HCT116 (cell line): ENCODE measurements around the gene MTURN. TPM values are rescaled to one million over a fixed set of nuclear protein-coding genes. Genes with fewer than 3 reads are reported as not detected.

Experiments used
- ATAC-seq: fragments of 200-7000 bp; cut with Tn5 transposase; 2 replicates; pipeline ENCODE4 v1.9.1; 2020; ENCODE audit warnings: mild to moderate bottlenecking, moderate library complexity
- BruUV-seq: library from RNA; stranded (reverse); fragments of 400-500 nt; replicated peaks from 2 replicates; lab custom pipeline; 2021; lab: Mats Ljungman, UMichigan
- CTCF ChIA-PET: fragments of 300-600 bp; sonication (Branson Sonifier 250); formaldehyde crosslinking; loops from one replicate; lab custom pipeline; 2021; ENCODE audit warnings: antibody characterized with exemption; lab: Charles Lee
- POLR2A ChIA-PET: fragments of 300-600, 350-600 bp; sonication (Branson Sonifier 250); formaldehyde crosslinking; loops from one replicate; lab custom pipeline; 2021; ENCODE audit warnings: antibody characterized with exemption; lab: Charles Lee
- RAD21 ChIA-PET, 2 experiments: fragments of 300-600 bp; sonication (Branson Sonifier 250); formaldehyde crosslinking; loops; one replicate each; lab custom pipeline; 2023; ENCODE audit warnings: low total read pairs in 2 of 2; ENCODE audit not compliant: uncharacterized antibody in 2 of 2, unreplicated experiment in 2 of 2, low non-redundant PET in 1 of 2; lab: Charles Lee
- DNase-seq: peaks from one replicate; pipeline ENCODE4 v3.0.0-alpha.2; 2010; ENCODE audit warnings: low read depth, low spot score
- H2AFZ ChIP-seq: fragments of 200-600 bp; shearing (Covaris generic), sonication (generic); 2 replicates; pipeline ENCODE4 v1.6.1; 2017; ENCODE audit warnings: low read depth, mixed run types, mixed read lengths, antibody characterized with exemption, low read length; ENCODE audit not compliant: poor library complexity, severe bottlenecking
- H3K27ac ChIP-seq: 2 replicates; pipeline ENCODE4 v1.5.1; 2012; ENCODE audit warnings: low read depth, low read length
- H3K27me3 ChIP-seq: fragments of 200-600 bp; sonication (generic); 2 replicates; pipeline ENCODE4 v1.6.1; 2016; ENCODE audit warnings: mixed run types, low read length, mixed read lengths; ENCODE audit not compliant: insufficient read depth
- H3K36me3 ChIP-seq, 2 experiments: fragments of 200-500 bp in 1 of 2; fragments of 200-600 bp in 1 of 2; sonication (Bioruptor generic) in 1 of 2; sonication (generic) in 1 of 2; 2 replicates each; pipeline versions ENCODE4 v1.5.1 to v1.6.1; 2014 to 2016; ENCODE audit warnings: low read length in 2 of 2, inconsistent platforms in 1 of 2, mixed read lengths in 1 of 2, mixed run types in 1 of 2; ENCODE audit not compliant: insufficient read depth in 2 of 2, control insufficient read depth in 1 of 2
- H3K4me1 ChIP-seq, 2 experiments: fragments of 200-600 bp in 1 of 2; sonication (generic) in 1 of 2; 2 replicates each; pipeline versions ENCODE4 v1.5.1 to v1.6.1; 2012 to 2017; ENCODE audit warnings: low read length in 2 of 2, inconsistent platforms in 1 of 2, mild to moderate bottlenecking in 1 of 2, mixed read lengths in 1 of 2, mixed run types in 1 of 2, moderate library complexity in 1 of 2; ENCODE audit not compliant: insufficient read depth in 2 of 2, control insufficient read depth in 1 of 2
- H3K4me2 ChIP-seq: fragments of 200-600 bp; sonication (generic); 2 replicates; pipeline ENCODE4 v1.6.1; 2017; ENCODE audit warnings: mixed run types, low read length, mixed read lengths
- H3K4me3 ChIP-seq, 2 experiments: fragments of 200-600 bp in 1 of 2; sonication (generic) in 1 of 2; replicated peaks in 1 of 2; 2 replicates each; pipeline ENCODE4 v1.5.1; 2011 to 2016; ENCODE audit warnings: low read length in 2 of 2, control low read depth in 1 of 2, low read depth in 1 of 2, mild to moderate bottlenecking in 1 of 2, mixed read lengths in 1 of 2, mixed run types in 1 of 2
- H3K79me2 ChIP-seq: fragments of 200-600 bp; sonication (generic); 2 replicates; pipeline ENCODE4 v1.6.1; 2017; ENCODE audit warnings: mild to moderate bottlenecking, mixed run types, low read length, moderate library complexity, mixed read lengths; ENCODE audit not compliant: insufficient read depth
- H3K9ac ChIP-seq: fragments of 200-600 bp; sonication (generic); 2 replicates; pipeline ENCODE4 v1.6.1; 2016; ENCODE audit warnings: low read length, mixed read lengths
- H3K9me2 ChIP-seq: fragments of 200-600 bp; sonication (generic), shearing (Covaris generic); 2 replicates; pipeline ENCODE4 v1.6.1; 2017; ENCODE audit warnings: mixed run types, mild to moderate bottlenecking, moderate library complexity; ENCODE audit not compliant: insufficient read depth
- H3K9me3 ChIP-seq, 2 experiments: fragments of 200-500 bp in 1 of 2; fragments of 200-600 bp in 1 of 2; sonication (Bioruptor generic) in 1 of 2; sonication (generic) in 1 of 2; 2 replicates each; pipeline ENCODE4 v1.6.1; 2014 to 2017; ENCODE audit warnings: low read length in 2 of 2, mixed read lengths in 2 of 2, inconsistent platforms in 1 of 2, low read depth in 1 of 2, mild to moderate bottlenecking in 1 of 2, mixed run types in 1 of 2, moderate library complexity in 1 of 2; ENCODE audit not compliant: control insufficient read depth in 1 of 2, insufficient read depth in 1 of 2
- H4K20me1 ChIP-seq: fragments of 200-600 bp; sonication (generic), shearing (Covaris generic); 2 replicates; pipeline ENCODE4 v1.6.1; 2017; ENCODE audit warnings: mixed run types, mild to moderate bottlenecking, moderate library complexity; ENCODE audit not compliant: insufficient read depth
- CBX3 ChIP-seq: IDR thresholded peaks from 2 replicates; pipeline ENCODE4 v1.6.1; 2012; ENCODE audit warnings: low read depth
- CEBPB ChIP-seq: IDR thresholded peaks from 2 replicates; pipeline ENCODE4 v1.6.1; 2012; ENCODE audit warnings: low read depth
- ELF1 ChIP-seq: IDR thresholded peaks from 2 replicates; pipeline ENCODE4 v1.6.1; 2012; ENCODE audit warnings: low read depth, borderline replicate concordance
- EZH2phosphoT487 ChIP-seq: fragments of 200-600 bp; IDR thresholded peaks from 2 replicates; pipeline ENCODE4 v1.6.1; 2018; ENCODE audit warnings: antibody characterized with exemption, borderline replicate concordance
- POLR2A ChIP-seq: IDR thresholded peaks from 2 replicates; pipeline ENCODE4 v1.7.0; 2011; ENCODE audit warnings: borderline replicate concordance; ENCODE audit not compliant: insufficient read depth, insufficient read length; ENCODE audit errors: extremely low read depth
- POLR2AphosphoS5 ChIP-seq: IDR thresholded peaks from 2 replicates; pipeline ENCODE4 v1.6.1; 2011; ENCODE audit warnings: mild to moderate bottlenecking, low read depth, low read length, moderate library complexity
- RAD21 ChIP-seq: IDR thresholded peaks from 2 replicates; pipeline ENCODE4 v1.6.1; 2012; ENCODE audit warnings: low read depth, mild to moderate bottlenecking
- SIN3A ChIP-seq: IDR thresholded peaks from 2 replicates; pipeline ENCODE4 v1.6.1; 2012; ENCODE audit warnings: low read depth
- SP1 ChIP-seq: IDR thresholded peaks from 2 replicates; pipeline ENCODE4 v1.6.1; 2012; ENCODE audit warnings: low read depth
- SRF ChIP-seq: IDR thresholded peaks from 2 replicates; pipeline ENCODE4 v1.6.1; 2012; ENCODE audit warnings: low read depth
- YY1 ChIP-seq: IDR thresholded peaks from 2 replicates; pipeline ENCODE4 v1.6.1; 2011; ENCODE audit warnings: low read length, low read depth, moderate library complexity, mild to moderate bottlenecking; ENCODE audit not compliant: insufficient replicate concordance; ENCODE audit errors: extremely low read depth
- ZFX ChIP-seq: fragments of 450-650 bp; IDR thresholded peaks from 2 replicates; pipeline ENCODE4 v1.6.1; 2017
- ZNF274 ChIP-seq: fragments of 200-500 bp; sonication (Bioruptor generic); IDR thresholded peaks from 2 replicates; pipeline ENCODE4 v1.6.1; 2014; ENCODE audit warnings: mild to moderate bottlenecking, low read depth, low read length, inconsistent platforms
- intact Hi-C: fragments of 100-400 bp; cut with micrococcal nuclease; formaldehyde crosslinking; loops from 2 replicates; pipeline ENCODE4 v1.10.0; 2022
- total RNA-seq: library from RNA; stranded (reverse); gene quantifications from one replicate; pipeline ENCODE4 v1.2.1, GENCODE V29; 2021; ENCODE audit not compliant: unreplicated experiment
- TF ChIP-seq, protein P1 (sequence below): IDR thresholded peaks from 2 replicates; pipeline ENCODE4 v1.6.1; 2012; ENCODE audit warnings: low read depth
- TF ChIP-seq, protein P2 (sequence below): IDR thresholded peaks from 2 replicates; pipeline ENCODE4 v1.6.1; 2012
- TF ChIP-seq, protein P3 (sequence below), 3 experiments: fragments of 200-600 bp in 1 of 3; sonication (generic) in 1 of 3; IDR thresholded peaks in 2 of 3; conservative IDR thresholded peaks in 1 of 3; 2 replicates each; pipeline ENCODE4 v1.5.1; 2012 to 2017; ENCODE audit warnings: low read depth in 2 of 3, low read length in 2 of 3, antibody characterized with exemption in 1 of 3, borderline replicate concordance in 1 of 3, control low read depth in 1 of 3, mild to moderate bottlenecking in 1 of 3, mixed read lengths in 1 of 3, mixed run types in 1 of 3, moderate library complexity in 1 of 3; ENCODE audit not compliant: insufficient read depth in 1 of 3
- TF ChIP-seq, protein P4 (sequence below): IDR thresholded peaks from 2 replicates; pipeline ENCODE4 v1.6.1; 2012
- TF ChIP-seq, protein P5 (sequence below): IDR thresholded peaks from 2 replicates; pipeline ENCODE4 v1.6.1; 2011; ENCODE audit warnings: mild to moderate bottlenecking, low read length, moderate library complexity; ENCODE audit not compliant: insufficient replicate concordance; ENCODE audit errors: extremely low read depth

The MTURN gene
- total RNA-seq, 1 experiment from 2014 or later, result 7.5 TPM

DNA sequence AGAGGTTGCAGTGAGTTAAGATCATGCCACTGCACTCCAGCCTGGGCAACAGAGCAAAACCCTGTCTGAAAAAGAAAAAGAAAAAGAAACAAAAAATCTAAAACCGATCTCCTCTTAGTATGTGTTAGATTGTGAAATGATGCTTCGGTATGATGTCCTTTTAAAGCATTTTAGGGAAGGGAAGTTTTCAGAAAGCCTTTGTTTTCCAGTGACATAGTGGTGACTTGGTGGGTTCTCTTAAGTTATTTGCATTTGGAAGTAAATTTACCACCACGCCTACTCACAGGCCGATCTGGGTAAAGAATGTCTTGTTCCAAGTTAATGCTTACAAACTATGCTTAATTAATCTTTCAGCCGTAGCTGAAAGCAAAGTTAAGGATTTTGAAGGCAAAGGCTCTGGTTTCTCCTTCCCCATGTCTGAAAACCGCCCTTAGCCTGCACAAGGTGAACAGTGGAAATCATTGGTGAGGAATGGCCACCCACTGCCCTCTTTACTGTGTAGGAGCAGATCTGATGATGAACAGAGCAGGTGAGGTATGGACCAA, 10.7 kb downstream of the MTURN start:
- Histone ChIP-seq H3K36me3 (no peaks in the 10 kb centered on the region), H3K4me1 (peaks cover 23 to 35% of the 10 kb centered on the region in 2 experiments), H3K27ac (no peak overlapping the region), H3K9me3 (no peaks in the 10 kb centered on the region), H2AFZ (no peak overlapping the region), H3K9ac (no peak overlapping the region), H3K79me2 (no peaks in the 10 kb centered on the region), H3K4me2 (no peak overlapping the region), H3K27me3 (no peaks in the 10 kb centered on the region), H3K9me2 (no peaks in the 10 kb centered on the region), H3K4me3 (no peak overlapping the region), H4K20me1 (no peaks in the 10 kb centered on the region)
- intact Hi-C loops, result no loop called here
- TF ChIP-seq, protein P1, sequence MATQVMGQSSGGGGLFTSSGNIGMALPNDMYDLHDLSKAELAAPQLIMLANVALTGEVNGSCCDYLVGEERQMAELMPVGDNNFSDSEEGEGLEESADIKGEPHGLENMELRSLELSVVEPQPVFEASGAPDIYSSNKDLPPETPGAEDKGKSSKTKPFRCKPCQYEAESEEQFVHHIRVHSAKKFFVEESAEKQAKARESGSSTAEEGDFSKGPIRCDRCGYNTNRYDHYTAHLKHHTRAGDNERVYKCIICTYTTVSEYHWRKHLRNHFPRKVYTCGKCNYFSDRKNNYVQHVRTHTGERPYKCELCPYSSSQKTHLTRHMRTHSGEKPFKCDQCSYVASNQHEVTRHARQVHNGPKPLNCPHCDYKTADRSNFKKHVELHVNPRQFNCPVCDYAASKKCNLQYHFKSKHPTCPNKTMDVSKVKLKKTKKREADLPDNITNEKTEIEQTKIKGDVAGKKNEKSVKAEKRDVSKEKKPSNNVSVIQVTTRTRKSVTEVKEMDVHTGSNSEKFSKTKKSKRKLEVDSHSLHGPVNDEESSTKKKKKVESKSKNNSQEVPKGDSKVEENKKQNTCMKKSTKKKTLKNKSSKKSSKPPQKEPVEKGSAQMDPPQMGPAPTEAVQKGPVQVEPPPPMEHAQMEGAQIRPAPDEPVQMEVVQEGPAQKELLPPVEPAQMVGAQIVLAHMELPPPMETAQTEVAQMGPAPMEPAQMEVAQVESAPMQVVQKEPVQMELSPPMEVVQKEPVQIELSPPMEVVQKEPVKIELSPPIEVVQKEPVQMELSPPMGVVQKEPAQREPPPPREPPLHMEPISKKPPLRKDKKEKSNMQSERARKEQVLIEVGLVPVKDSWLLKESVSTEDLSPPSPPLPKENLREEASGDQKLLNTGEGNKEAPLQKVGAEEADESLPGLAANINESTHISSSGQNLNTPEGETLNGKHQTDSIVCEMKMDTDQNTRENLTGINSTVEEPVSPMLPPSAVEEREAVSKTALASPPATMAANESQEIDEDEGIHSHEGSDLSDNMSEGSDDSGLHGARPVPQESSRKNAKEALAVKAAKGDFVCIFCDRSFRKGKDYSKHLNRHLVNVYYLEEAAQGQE, result no peak
- TF ChIP-seq POLR2A (no peak), CBX3 (no peak), CEBPB (no peak), SRF (no peak), SP1 (no peak), POLR2AphosphoS5 (no peak), ZFX (no peak), ZNF274 (no peak), ELF1 (no peak), SIN3A (no peak), RAD21 (no peak), YY1 (no peak), EZH2phosphoT487 (no peak)
- TF ChIP-seq, protein P2, sequence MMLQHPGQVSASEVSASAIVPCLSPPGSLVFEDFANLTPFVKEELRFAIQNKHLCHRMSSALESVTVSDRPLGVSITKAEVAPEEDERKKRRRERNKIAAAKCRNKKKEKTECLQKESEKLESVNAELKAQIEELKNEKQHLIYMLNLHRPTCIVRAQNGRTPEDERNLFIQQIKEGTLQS, result no peak
- TF ChIP-seq, protein P3, sequence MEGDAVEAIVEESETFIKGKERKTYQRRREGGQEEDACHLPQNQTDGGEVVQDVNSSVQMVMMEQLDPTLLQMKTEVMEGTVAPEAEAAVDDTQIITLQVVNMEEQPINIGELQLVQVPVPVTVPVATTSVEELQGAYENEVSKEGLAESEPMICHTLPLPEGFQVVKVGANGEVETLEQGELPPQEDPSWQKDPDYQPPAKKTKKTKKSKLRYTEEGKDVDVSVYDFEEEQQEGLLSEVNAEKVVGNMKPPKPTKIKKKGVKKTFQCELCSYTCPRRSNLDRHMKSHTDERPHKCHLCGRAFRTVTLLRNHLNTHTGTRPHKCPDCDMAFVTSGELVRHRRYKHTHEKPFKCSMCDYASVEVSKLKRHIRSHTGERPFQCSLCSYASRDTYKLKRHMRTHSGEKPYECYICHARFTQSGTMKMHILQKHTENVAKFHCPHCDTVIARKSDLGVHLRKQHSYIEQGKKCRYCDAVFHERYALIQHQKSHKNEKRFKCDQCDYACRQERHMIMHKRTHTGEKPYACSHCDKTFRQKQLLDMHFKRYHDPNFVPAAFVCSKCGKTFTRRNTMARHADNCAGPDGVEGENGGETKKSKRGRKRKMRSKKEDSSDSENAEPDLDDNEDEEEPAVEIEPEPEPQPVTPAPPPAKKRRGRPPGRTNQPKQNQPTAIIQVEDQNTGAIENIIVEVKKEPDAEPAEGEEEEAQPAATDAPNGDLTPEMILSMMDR (IDR thresholded peaks at IDR 0.05 in 2 of 3, conservative IDR thresholded peaks at IDR 0.05 in 1 of 3; ENCODE audit: borderline replicate concordance in 1 of 3, insufficient read depth in 1 of 3, low read depth in 2 of 3, low read length in 2 of 3), result no peak
- TF ChIP-seq, protein P4, sequence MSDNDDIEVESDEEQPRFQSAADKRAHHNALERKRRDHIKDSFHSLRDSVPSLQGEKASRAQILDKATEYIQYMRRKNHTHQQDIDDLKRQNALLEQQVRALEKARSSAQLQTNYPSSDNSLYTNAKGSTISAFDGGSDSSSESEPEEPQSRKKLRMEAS, result no peak
- TF ChIP-seq, protein P5, sequence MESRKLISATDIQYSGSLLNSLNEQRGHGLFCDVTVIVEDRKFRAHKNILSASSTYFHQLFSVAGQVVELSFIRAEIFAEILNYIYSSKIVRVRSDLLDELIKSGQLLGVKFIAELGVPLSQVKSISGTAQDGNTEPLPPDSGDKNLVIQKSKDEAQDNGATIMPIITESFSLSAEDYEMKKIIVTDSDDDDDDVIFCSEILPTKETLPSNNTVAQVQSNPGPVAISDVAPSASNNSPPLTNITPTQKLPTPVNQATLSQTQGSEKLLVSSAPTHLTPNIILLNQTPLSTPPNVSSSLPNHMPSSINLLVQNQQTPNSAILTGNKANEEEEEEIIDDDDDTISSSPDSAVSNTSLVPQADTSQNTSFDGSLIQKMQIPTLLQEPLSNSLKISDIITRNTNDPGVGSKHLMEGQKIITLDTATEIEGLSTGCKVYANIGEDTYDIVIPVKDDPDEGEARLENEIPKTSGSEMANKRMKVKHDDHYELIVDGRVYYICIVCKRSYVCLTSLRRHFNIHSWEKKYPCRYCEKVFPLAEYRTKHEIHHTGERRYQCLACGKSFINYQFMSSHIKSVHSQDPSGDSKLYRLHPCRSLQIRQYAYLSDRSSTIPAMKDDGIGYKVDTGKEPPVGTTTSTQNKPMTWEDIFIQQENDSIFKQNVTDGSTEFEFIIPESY, result no peak
- DNase-seq, result no peak
- POLR2A ChIA-PET, result no interaction called here
- RAD21 ChIA-PET, result no interaction called here
- CTCF ChIA-PET, result no interaction called here
- no peak for ATAC-seq
- BruUV-seq, result no TSS peak
